Heart left ventricle (tissue), 16 donors: ENCODE data around the gene TNNC1. TPM values are rescaled to one million over a fixed set of nuclear protein-coding genes. Genes with fewer than 3 reads are reported as not detected.

Experiments
- ATAC-seq, 4 donors: fragments of 200-7000 bp; cut with Tn5 transposase; one replicate each; pipeline ENCODE4 v1.9.1; 2020 to 2022; ENCODE audit warnings: moderate library complexity in 4 of 4, mild to moderate bottlenecking in 3 of 4, moderate number of reproducible peaks in 1 of 4
- DNase-seq, 5 donors: peaks; one replicate each; pipeline ENCODE4 v3.0.0-alpha.2; 2020
- H3K27ac ChIP-seq, 12 donors: fragments of 200-600 bp; sonication (generic) in 4 of 12; one replicate each; pipeline versions ENCODE4 v1.5.0 to v1.8.0; 2016 to 2022; ENCODE audit warnings: mild to moderate bottlenecking in 2 of 12
- H3K27me3 ChIP-seq, 9 donors: fragments of 200-600 bp; sonication (generic) in 2 of 9; one replicate each; pipeline versions ENCODE4 v1.5.1 to v1.8.0; 2016 to 2022; ENCODE audit warnings: mild to moderate bottlenecking in 3 of 9
- H3K36me3 ChIP-seq, 9 donors: fragments of 200-600 bp; sonication (generic) in 2 of 9; one replicate each; pipeline versions ENCODE4 v1.5.0 to v1.8.0; 2018 to 2022; ENCODE audit warnings: mild to moderate bottlenecking in 2 of 9
- H3K4me1 ChIP-seq, 12 donors: fragments of 200-600 bp; sonication (generic) in 4 of 12; one replicate each; pipeline versions ENCODE4 v1.5.0 to v1.8.0; 2016 to 2022; ENCODE audit warnings: mild to moderate bottlenecking in 3 of 12
- H3K4me3 ChIP-seq, 12 donors: fragments of 200-600 bp; sonication (generic) in 4 of 12; one replicate each; pipeline versions ENCODE4 v1.5.0 to v1.8.0; 2017 to 2022; ENCODE audit warnings: mild to moderate bottlenecking in 9 of 12, moderate library complexity in 4 of 12
- H3K9me3 ChIP-seq, 12 donors: fragments of 200-600 bp; sonication (generic) in 4 of 12; one replicate each; pipeline versions ENCODE4 v1.5.0 to v1.8.0; 2016 to 2022; ENCODE audit warnings: mild to moderate bottlenecking in 1 of 12
- POLR2A ChIP-seq, 2 donors: fragments of 450-650 bp; IDR thresholded peaks; one replicate each; pipeline ENCODE4 v1.6.1; 2017; ENCODE audit warnings: antibody characterized with exemption in 2 of 2, mild to moderate bottlenecking in 2 of 2, moderate library complexity in 2 of 2
- WGBS, 4 donors: extraction: QIAGEN DNeasy Blood & Tissue Kit in 2 of 4; methylation state at CpG; one replicate each; pipeline versions ENCODE4 v1.1.5 to v1.1.7; 2013 to 2018; 5-methylcytosine and 5-hydroxymethylcytosine counted together
- intact Hi-C, 10 donors: fragments of 100-400 bp; cut with DNase I; formaldehyde crosslinking; loops; one replicate each; pipeline versions ENCODE4 v1.11.1 to v1.14.2; 2022
- polyA plus RNA-seq, 2 donors: library from polyadenylated mRNA; stranded (reverse); fragments of 200-250 nt; gene quantifications; one replicate each; pipeline ENCODE4 v1.2.3, GENCODE V29; 2013
- total RNA-seq, 9 donors: library from RNA; depleted of rRNA in 2 of 9; stranded (reverse); fragments of >200 nt in 2 of 9; fragmentation: NEBNext Ultra II Directional in 3 of 9; extraction: Animal tissue kit (Norgen Biotek cat#: 25700) in 3 of 9; gene quantifications; one replicate each; pipeline versions ENCODE4 v1.1.0 to v1.2.4, GENCODE V29; 2016 to 2023
- TF ChIP-seq, protein P1 (sequence below), 12 donors: fragments of 200-600 bp; sonication (generic) in 4 of 12; IDR thresholded peaks; one replicate each; pipeline versions ENCODE4 v1.5.0 to v1.8.0; 2018 to 2022; ENCODE audit warnings: antibody characterized with exemption in 12 of 12, mild to moderate bottlenecking in 5 of 12
- donor health status: ischemic (EF 13 %, LVEDD 7.1; RV severe dilation, severe dysfunction).
- donor health status: healthy with polysubstance abuse.
- donor health status: DM: no; HTN: yes; CAD: no.
- donor health status: DM: no; HTN: no; CAD: no.
- donor health status: ischemic (EF 25% LVEDD 6.9; RV normal size, moderate dysfunction).
- donor health status: ischemic (EF 25% LVEDD 5.7; RV mildly dilated, moderate dysfunction).
- donor health status: healthy.
- donor health status: DM: yes; HTN: yes; CAD: no.
- donor health status: ischemic (EF 35%, LVEDD 5.7; RV mildly dilated, moderate dysfunction).
- donor health status: nonischemic (EF 11% LVEDD 7.7; RV severe dilation, severe dysfunction).
- donor health status: DM: yes; HTN: yes; CAD: no.
- donor health status: PGD.
- donor health status: ischemic (EF 29% LVEDD 5.4; RV normal size, mild dysfunction).
- donor health status: nonischemic (EF 23%, LVEDD 6.1; RV moderate dilation, normal function).

Gene TNNC1
- total and polyA plus RNA-seq, 11 donors: 4,301 to 20,003 (median 8,364) TPM

DNA sequence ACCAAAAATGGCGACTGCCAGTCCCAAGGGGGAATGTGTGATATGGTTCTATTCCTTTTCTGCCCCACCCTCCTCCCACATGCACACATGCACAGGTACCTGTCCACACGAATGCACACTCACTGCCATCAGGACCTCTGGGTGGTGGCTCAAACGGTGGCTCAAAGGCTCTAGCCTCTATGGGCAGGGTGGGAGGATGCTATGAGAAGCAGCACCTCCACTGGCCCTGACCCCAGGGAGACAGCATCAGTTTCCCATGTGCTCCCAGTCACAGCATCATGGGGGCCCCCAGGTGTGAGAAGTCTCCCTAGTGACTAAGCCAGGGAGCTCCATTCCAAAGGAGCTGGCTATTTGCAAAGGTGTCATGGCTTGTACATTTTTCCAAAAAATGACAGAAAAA, 24.8 kb downstream of the TNNC1 start:
- DNase-seq: peak in 3 of 5 donors; percentile 6 to 26 (median 19)
- Histone ChIP-seq H3K4me3 (no peak overlapping the region), H3K36me3 (no peaks in the 10 kb centered on the region), H3K9me3 (no peaks in the 10 kb centered on the region), H3K27ac (peak overlapping the region in 10 of 12 donors; percentile 8 to 77 (median 60)), H3K4me1 (peaks cover 13 to 54% (median 45%) of the 10 kb centered on the region in 12 donors), H3K27me3 (no peaks in the 10 kb centered on the region)
- 38 to 48% (median 42%) methylated on average over 3 of the region's 3 CpGs for WGBS, 4 donors
- TF ChIP-seq POLR2A (IDR thresholded peaks at IDR 0.05): no peak
- TF ChIP-seq, protein P1, sequence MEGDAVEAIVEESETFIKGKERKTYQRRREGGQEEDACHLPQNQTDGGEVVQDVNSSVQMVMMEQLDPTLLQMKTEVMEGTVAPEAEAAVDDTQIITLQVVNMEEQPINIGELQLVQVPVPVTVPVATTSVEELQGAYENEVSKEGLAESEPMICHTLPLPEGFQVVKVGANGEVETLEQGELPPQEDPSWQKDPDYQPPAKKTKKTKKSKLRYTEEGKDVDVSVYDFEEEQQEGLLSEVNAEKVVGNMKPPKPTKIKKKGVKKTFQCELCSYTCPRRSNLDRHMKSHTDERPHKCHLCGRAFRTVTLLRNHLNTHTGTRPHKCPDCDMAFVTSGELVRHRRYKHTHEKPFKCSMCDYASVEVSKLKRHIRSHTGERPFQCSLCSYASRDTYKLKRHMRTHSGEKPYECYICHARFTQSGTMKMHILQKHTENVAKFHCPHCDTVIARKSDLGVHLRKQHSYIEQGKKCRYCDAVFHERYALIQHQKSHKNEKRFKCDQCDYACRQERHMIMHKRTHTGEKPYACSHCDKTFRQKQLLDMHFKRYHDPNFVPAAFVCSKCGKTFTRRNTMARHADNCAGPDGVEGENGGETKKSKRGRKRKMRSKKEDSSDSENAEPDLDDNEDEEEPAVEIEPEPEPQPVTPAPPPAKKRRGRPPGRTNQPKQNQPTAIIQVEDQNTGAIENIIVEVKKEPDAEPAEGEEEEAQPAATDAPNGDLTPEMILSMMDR (IDR thresholded peaks at IDR 0.05): no peak
- no peak for ATAC-seq
- intact Hi-C loops: loop anchor here in 4 of 10 donors (1.0 to 10.0 kb wide), 4 partner anchors 16 to 246 kb away; partner anchors contain the start of gene SEMA3G (in 1 of the 4)

DNA sequence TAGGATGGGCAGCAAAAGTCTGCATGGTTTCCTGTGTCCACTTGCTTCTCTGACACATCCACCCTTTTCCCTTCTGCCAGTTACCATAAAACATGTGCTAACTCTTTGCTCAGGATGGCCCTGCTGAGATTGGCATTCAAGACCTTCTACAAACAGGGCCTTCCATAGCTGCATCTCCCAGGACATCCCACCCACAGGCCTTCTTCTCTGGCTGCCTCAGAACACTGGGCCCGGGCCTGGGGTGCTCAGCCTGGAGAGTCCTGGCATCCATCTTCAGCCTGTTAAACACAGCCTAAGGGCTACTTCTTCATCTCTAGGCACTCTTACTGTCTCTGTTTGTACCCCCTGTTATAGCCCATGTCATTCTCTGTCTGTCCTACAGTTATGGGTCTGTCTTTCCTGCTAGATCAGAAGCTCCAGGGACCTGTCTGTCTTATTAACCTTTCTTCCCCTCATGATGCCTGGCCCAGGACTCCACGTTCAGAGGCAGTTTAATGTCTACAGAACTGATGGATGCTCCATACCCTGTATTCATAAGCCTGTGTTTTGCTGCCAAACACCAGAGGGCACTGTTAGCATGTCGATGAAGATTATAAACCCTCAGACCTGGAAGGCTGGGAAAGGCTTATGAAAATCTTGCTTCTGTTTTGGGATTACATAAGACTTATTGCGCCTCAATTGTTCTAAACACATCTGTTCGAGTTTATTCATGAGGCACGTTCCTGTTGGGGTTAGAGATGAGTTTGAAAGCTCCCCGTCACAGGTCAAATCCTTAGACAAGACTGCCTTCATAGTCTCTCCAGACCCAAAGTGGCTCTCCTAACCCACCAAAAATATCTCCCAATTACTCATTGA, 25.5 kb downstream of the TNNC1 start:
- ATAC-seq: peak; percentile 68 to 79 (median 77)
- Histone ChIP-seq H3K36me3 (no peaks in the 10 kb centered on the region), H3K4me3 (no peak overlapping the region), H3K27ac (peak overlapping the region in 9 of 12 donors; percentile 15 to 77 (median 61)), H3K27me3 (no peaks in the 10 kb centered on the region), H3K4me1 (peaks cover 13 to 47% (median 38%) of the 10 kb centered on the region in 12 donors), H3K9me3 (no peaks in the 10 kb centered on the region)
- peak in 4 of 5 donors; percentile 54 to 74 (median 70) for DNase-seq
- 13 to 18% (median 14%) methylated on average over 7 of the region's 7 CpGs for WGBS, 4 donors
- TF ChIP-seq POLR2A (IDR thresholded peaks at IDR 0.05): peak in 1 of 2 donors; percentile 23
- TF ChIP-seq, protein P1 (IDR thresholded peaks at IDR 0.05): peak; percentile 65 to 87 (median 80)
- intact Hi-C loops: loop anchor here in 9 of 10 donors (1.0 to 10.0 kb wide), 5 partner anchors 17 to 246 kb away; partner anchors contain the start of gene SEMA3G (in 1 of the 9)

DNA sequence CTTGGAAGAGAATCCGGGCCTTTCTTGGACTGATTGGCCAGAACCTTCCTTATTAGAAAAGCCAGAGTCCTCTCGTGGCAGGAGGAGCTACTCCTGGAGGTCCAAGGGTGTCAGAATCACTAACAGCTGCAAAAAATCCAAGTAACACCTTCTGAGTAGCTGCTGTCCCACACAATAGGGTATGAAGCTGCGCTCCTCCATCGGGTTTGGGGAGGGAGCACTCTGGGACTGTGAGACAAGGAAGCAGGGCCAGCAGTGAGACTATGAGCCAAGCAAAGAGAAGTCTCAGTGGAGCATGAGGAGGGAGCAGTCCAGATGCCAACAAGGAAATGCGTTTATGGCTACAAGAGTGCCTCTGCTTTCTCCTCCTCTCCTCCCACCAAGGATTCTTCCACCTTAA, 30.7 kb downstream of the TNNC1 start:
- Histone ChIP-seq H3K27ac (no peak overlapping the region), H3K4me3 (no peak overlapping the region), H3K9me3 (no peaks in the 10 kb centered on the region), H3K4me1 (no peaks in the 10 kb centered on the region), H3K36me3 (peaks cover 0 to 9% (median 0%) of the 10 kb centered on the region in 9 donors), H3K27me3 (no peaks in the 10 kb centered on the region)
- TF ChIP-seq, protein P1 (IDR thresholded peaks at IDR 0.05): no peak
- TF ChIP-seq POLR2A (IDR thresholded peaks at IDR 0.05): no peak
- ATAC-seq: peak in 3 of 4 donors; percentile 37 to 68 (median 45)
- intact Hi-C loops: loop anchor here in 1 of 10 donors (10.0 kb wide), 1 partner anchor 252 kb away; no protein-coding TSS in a partner anchor
- 58 to 69% (median 66%) methylated on average over 5 of the region's 5 CpGs for WGBS, 4 donors
- DNase-seq: peak in 3 of 5 donors; percentile 3 to 29 (median 21)

DNA sequence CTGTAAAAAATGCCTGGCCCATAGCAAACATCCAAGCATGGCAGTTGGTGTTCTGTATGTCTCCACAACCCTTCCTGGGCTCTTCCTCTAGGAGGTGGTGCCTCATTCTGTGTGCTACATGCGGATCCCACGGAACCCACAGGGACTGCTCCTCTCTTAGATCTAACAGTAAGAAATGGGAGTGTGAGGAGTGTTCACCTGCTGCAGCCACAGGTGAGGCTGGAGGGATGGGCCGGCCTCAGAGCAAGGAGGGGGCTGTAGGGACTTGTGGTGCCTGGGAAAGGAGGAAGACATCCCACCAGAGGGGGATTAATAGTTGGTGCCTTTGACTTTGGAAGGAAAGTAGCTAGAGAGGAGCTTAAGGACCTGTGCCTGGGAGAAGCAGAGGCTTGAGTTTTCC, 31.2 kb downstream of the TNNC1 start:
- TF ChIP-seq POLR2A (IDR thresholded peaks at IDR 0.05): no peak
- TF ChIP-seq, protein P1 (IDR thresholded peaks at IDR 0.05): no peak
- DNase-seq (peak in 1 of 5 donors; percentile 9), ATAC-seq (no peak)
- no peak overlapping the region for H3K4me3 ChIP-seq
- 86 to 100% (median 92%) methylated on average over 3 of the region's 3 CpGs for WGBS, 4 donors
- H3K4me1 ChIP-seq: no peaks in the 10 kb centered on the region
- no peaks in the 10 kb centered on the region for H3K27me3 ChIP-seq
- no peak overlapping the region for H3K27ac ChIP-seq
- H3K9me3 ChIP-seq: no peaks in the 10 kb centered on the region
- peaks cover 0 to 9% (median 0%) of the 10 kb centered on the region in 9 donors for H3K36me3 ChIP-seq
- intact Hi-C loops: loop anchor here in 1 of 10 donors (10.0 kb wide), 1 partner anchor 252 kb away; no protein-coding TSS in a partner anchor
